A549 (cell line): ENCODE data around the gene CCDC150.

Source experiments
- ESRRA ChIP-seq: fragments of 150-350 bp; IDR thresholded peaks from 2 replicates; pipeline ENCODE4 v1.6.1; 2014; ENCODE audit warnings: mild to moderate bottlenecking, low read length, borderline replicate concordance
- HEYL ChIP-seq: fragments of 250-450 bp; sonication (Bioruptor Pico); IDR thresholded peaks from 2 replicates; pipeline ENCODE4 v1.8.0; 2021; ENCODE audit warnings: mild to moderate bottlenecking, moderate library complexity
- MYC ChIP-seq: IDR thresholded peaks from 2 replicates; pipeline ENCODE4 v1.6.1; 2012; ENCODE audit warnings: mild to moderate bottlenecking, inconsistent platforms, low read length, improper control_type of control experiment, borderline replicate concordance
- POLR2AphosphoS2 ChIP-seq: conservative IDR thresholded peaks from 2 replicates; pipeline ENCODE4 v1.6.1; 2012; ENCODE audit warnings: low read length, improper control_type of control experiment, inconsistent platforms
- RAD21 ChIP-seq, 2 experiments: fragments of >200 bp in 1 of 2; sonication (Bioruptor Twin) in 1 of 2; formaldehyde crosslinking in 1 of 2; IDR thresholded peaks in 1 of 2; conservative IDR thresholded peaks in 1 of 2; 2 replicates in 1 of 2; 3 replicates in 1 of 2; pipeline ENCODE4 v1.6.1; 2012 to 2018; ENCODE audit warnings: inconsistent platforms in 1 of 2
- RCOR1 ChIP-seq: fragments of 150-350 bp; IDR thresholded peaks from 2 replicates; pipeline ENCODE4 v1.6.1; 2014; ENCODE audit warnings: antibody characterized with exemption, low read length, low read depth
- RFX5 ChIP-seq: fragments of 450-650 bp; IDR thresholded peaks from 2 replicates; pipeline ENCODE4 v1.7.1; 2014; ENCODE audit warnings: antibody characterized with exemption, mild to moderate bottlenecking, moderate library complexity
- SREBF2 ChIP-seq: fragments of 450-650 bp; IDR thresholded peaks from 2 replicates; pipeline ENCODE4 v1.6.1; 2014; ENCODE audit warnings: mild to moderate bottlenecking, moderate library complexity
- TF ChIP-seq, protein P1 (sequence below): fragments of 200-600 bp; sonication (generic); IDR thresholded peaks from 2 replicates; pipeline ENCODE4 v1.6.1; 2016; ENCODE audit warnings: antibody characterized with exemption, mild to moderate bottlenecking, moderate library complexity
- TF ChIP-seq, protein P2 (sequence below): fragments of >200 bp; sonication (Bioruptor Twin); formaldehyde crosslinking; IDR thresholded peaks from 3 replicates; pipeline ENCODE4 v1.5.1; 2016
- TF ChIP-seq, protein P3 (sequence below): IDR thresholded peaks from 2 replicates; pipeline ENCODE4 v1.6.1; 2012

DNA sequence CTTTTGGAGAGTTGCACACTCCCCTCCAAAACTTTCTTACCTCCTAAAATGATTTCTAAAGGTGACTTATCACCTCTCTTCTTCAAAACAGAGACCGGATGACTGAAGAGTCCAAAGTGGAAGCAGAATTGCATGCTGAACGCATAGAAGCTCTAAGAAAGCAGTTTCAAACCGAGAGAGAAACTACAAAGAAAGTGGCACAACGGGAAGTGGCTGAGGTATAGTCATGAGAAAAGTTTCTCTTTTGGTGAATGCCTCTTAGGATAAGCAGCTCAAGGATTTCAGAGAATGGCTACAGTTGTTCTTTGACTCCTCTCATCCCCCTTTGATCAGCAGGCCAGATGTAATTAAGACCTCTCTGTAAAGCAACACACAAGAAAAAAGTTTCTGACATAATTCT is 86.4 kb downstream of the CCDC150 start:
- TF ChIP-seq ESRRA = no peak
- TF ChIP-seq, protein P1, sequence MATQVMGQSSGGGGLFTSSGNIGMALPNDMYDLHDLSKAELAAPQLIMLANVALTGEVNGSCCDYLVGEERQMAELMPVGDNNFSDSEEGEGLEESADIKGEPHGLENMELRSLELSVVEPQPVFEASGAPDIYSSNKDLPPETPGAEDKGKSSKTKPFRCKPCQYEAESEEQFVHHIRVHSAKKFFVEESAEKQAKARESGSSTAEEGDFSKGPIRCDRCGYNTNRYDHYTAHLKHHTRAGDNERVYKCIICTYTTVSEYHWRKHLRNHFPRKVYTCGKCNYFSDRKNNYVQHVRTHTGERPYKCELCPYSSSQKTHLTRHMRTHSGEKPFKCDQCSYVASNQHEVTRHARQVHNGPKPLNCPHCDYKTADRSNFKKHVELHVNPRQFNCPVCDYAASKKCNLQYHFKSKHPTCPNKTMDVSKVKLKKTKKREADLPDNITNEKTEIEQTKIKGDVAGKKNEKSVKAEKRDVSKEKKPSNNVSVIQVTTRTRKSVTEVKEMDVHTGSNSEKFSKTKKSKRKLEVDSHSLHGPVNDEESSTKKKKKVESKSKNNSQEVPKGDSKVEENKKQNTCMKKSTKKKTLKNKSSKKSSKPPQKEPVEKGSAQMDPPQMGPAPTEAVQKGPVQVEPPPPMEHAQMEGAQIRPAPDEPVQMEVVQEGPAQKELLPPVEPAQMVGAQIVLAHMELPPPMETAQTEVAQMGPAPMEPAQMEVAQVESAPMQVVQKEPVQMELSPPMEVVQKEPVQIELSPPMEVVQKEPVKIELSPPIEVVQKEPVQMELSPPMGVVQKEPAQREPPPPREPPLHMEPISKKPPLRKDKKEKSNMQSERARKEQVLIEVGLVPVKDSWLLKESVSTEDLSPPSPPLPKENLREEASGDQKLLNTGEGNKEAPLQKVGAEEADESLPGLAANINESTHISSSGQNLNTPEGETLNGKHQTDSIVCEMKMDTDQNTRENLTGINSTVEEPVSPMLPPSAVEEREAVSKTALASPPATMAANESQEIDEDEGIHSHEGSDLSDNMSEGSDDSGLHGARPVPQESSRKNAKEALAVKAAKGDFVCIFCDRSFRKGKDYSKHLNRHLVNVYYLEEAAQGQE = no peak
- TF ChIP-seq RCOR1 = no peak
- TF ChIP-seq, protein P2, sequence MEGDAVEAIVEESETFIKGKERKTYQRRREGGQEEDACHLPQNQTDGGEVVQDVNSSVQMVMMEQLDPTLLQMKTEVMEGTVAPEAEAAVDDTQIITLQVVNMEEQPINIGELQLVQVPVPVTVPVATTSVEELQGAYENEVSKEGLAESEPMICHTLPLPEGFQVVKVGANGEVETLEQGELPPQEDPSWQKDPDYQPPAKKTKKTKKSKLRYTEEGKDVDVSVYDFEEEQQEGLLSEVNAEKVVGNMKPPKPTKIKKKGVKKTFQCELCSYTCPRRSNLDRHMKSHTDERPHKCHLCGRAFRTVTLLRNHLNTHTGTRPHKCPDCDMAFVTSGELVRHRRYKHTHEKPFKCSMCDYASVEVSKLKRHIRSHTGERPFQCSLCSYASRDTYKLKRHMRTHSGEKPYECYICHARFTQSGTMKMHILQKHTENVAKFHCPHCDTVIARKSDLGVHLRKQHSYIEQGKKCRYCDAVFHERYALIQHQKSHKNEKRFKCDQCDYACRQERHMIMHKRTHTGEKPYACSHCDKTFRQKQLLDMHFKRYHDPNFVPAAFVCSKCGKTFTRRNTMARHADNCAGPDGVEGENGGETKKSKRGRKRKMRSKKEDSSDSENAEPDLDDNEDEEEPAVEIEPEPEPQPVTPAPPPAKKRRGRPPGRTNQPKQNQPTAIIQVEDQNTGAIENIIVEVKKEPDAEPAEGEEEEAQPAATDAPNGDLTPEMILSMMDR = no peak
- TF ChIP-seq POLR2AphosphoS2 = no peak
- TF ChIP-seq, protein P3, sequence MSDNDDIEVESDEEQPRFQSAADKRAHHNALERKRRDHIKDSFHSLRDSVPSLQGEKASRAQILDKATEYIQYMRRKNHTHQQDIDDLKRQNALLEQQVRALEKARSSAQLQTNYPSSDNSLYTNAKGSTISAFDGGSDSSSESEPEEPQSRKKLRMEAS = no peak
- TF ChIP-seq HEYL (CRISPR knock-in tag) = no peak
- no peak for TF ChIP-seq RAD21 (conservative IDR thresholded peaks at IDR 0.05 in 1 of 2, IDR thresholded peaks at IDR 0.05 in 1 of 2)
- no peak for TF ChIP-seq SREBF2
- no peak for TF ChIP-seq RFX5
- no peak for TF ChIP-seq MYC
